A375 (cell line): ENCODE data around the gene SMCHD1. TPM values are rescaled to one million over a fixed set of nuclear protein-coding genes. Genes with fewer than 3 reads are reported as not detected.

Source experiments
- small RNA-seq: library from RNA; depleted of rRNA; stranded (forward); fragments of <200 nt; gene quantifications from one replicate; pipeline ENCODE3, GENCODE V24; 2014
- total RNA-seq: library from RNA; depleted of rRNA; stranded (reverse); fragments of >200 nt; shearing (Covaris generic); gene quantifications from 2 replicates; pipeline ENCODE4 v1.2.3, GENCODE V29; 2014; rRNA removed

The SMCHD1 gene
- 42.6 and 48.3 TPM in 2 replicates for total RNA-seq

DNA sequence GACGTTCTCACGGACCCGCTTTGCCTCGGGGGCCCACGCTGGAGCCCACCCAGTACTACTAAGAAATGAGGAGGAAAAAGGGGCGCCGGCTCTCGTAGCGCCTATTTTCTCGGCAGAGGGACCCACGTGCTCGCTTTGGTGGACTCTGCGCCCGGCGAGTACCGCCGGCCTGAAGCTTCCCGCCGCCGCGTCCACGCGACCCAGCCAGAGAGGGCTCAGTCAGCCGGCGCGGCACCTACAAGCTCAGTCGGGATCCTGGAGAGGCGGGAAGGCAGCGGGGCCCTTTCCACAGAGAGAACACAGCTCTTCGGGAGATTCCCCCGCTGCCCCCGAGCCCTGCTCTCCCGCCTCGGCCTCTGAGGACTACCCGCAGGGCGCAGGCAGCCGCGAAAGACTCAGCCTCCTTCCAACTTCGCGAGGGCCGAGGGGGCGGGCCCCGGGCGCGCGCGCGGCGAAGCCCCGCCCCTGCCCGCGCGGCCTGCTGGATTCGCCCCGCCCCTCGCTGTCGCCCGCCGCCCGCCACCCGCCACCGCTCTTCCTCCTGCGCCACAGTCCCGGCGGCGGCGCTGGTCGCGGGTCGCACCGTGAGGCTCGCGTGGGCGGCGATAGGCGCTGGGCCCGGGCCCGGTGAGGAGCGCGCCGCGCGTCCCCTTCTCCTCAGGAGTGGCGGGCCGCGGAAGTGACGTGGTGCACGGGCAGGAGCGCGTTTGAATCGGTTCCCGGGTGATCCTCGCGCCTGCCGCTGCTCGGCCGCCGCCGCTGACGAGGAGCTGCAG is at the start of gene SMCHD1:
Gene SMCHD1 (plus strand): TSS at position 549 of the 776 bp plus-strand sequence. CDS start 350 bp downstream, outside the sequence.

GRCh38 chr18:2846636-2847316 is 191.2 kb downstream of the SMCHD1 start, which contains the start of gene EMILIN2:
TSS of gene EMILIN2 (plus strand) at chr18:2847006. CDS start at chr18:2847189, 183 bp downstream.

Small RNA genes within 50 kb of the gene (small RNA-seq; reads per million reads assigned to genes)
- gene RF00019 (not detected), gene RNU6-340P (not detected)

Other genes with a start within 250 kb of the SMCHD1 start
- 4.6 and 5.8 TPM in 2 replicates for gene METTL4, start 84.2 kb upstream of the SMCHD1 start, total RNA-seq
- 32.6 and 33.5 TPM in 2 replicates for gene NDC80, start 84.2 kb upstream of the SMCHD1 start, total RNA-seq
- gene EMILIN2, start 191.3 kb downstream of the SMCHD1 start, total RNA-seq, result 23.2 and 28.2 TPM in 2 replicates